HepG2 (cell line): ENCODE results near the gene CTSZ. TPM values are rescaled to one million over a fixed set of nuclear protein-coding genes. Genes with fewer than 3 reads are reported as not detected.
A peak's percentile ranks its signal among the peaks of the same experiment; 100 is the strongest.

ENCODE experiments used
- ELF1 ChIP-seq: sonication (generic); formaldehyde crosslinking; IDR thresholded peaks from 2 replicates; pipeline ENCODE4 v1.4.0; 2020; ENCODE audit warnings: missing genetic modification reagents
- ETV5 ChIP-seq: IDR thresholded peaks from 2 replicates; pipeline ENCODE4 v1.6.1; 2018; ENCODE audit warnings: missing biosample characterization, missing genetic modification reagents, inconsistent platforms, borderline replicate concordance
- HDAC2 ChIP-seq: sonication (generic); formaldehyde crosslinking; IDR thresholded peaks from 2 replicates; pipeline ENCODE4 v1.4.0; 2020; ENCODE audit warnings: missing genetic modification reagents
- HMG20A ChIP-seq: IDR thresholded peaks from 2 replicates; pipeline ENCODE4 v1.6.1; 2016; ENCODE audit warnings: borderline replicate concordance
- HMG20B ChIP-seq: conservative IDR thresholded peaks from 2 replicates; pipeline ENCODE4 v1.6.1; 2016; ENCODE audit warnings: missing genetic modification reagents, missing compliant biosample characterization
- HNF4A ChIP-seq: sonication (generic); formaldehyde crosslinking; IDR thresholded peaks from 2 replicates; pipeline ENCODE4 v1.4.0; 2020; ENCODE audit warnings: missing genetic modification reagents
- KDM5A ChIP-seq: fragments of 200-600 bp; sonication (generic); IDR thresholded peaks from 2 replicates; pipeline ENCODE4 v1.7.0; 2018; ENCODE audit warnings: antibody characterized with exemption, mild to moderate bottlenecking, low read length, borderline replicate concordance
- MIER3 ChIP-seq: IDR thresholded peaks from 2 replicates; pipeline ENCODE4 v1.6.1; 2016; ENCODE audit warnings: missing compliant biosample characterization, borderline replicate concordance
- NFATC3 ChIP-seq: sonication (generic); formaldehyde crosslinking; IDR thresholded peaks from 2 replicates; pipeline ENCODE4 v1.5.1; 2020; ENCODE audit warnings: mild to moderate bottlenecking, missing genetic modification reagents
- SNAPC2 ChIP-seq: sonication (generic); formaldehyde crosslinking; IDR thresholded peaks from 2 replicates; pipeline ENCODE4 v1.8.1; 2022; ENCODE audit warnings: mild to moderate bottlenecking, missing genetic modification reagents
- TBX3 ChIP-seq: fragments of 450-650 bp; IDR thresholded peaks from 2 replicates; pipeline ENCODE4 v1.6.1; 2017; ENCODE audit warnings: antibody characterized with exemption, mild to moderate bottlenecking, inconsistent platforms, borderline replicate concordance
- TFE3 ChIP-seq: IDR thresholded peaks from 2 replicates; pipeline ENCODE4 v1.6.1; 2016
- THAP11 ChIP-seq: IDR thresholded peaks from 2 replicates; pipeline ENCODE4 v1.6.1; 2016; ENCODE audit warnings: missing biosample characterization, missing genetic modification reagents
- ZNF33B ChIP-seq: sonication (generic); formaldehyde crosslinking; IDR thresholded peaks from 2 replicates; pipeline ENCODE4 v1.5.1; 2020; ENCODE audit warnings: mild to moderate bottlenecking, missing genetic modification reagents
- ZNF468 ChIP-seq: sonication (generic); formaldehyde crosslinking; IDR thresholded peaks from 2 replicates; pipeline ENCODE4 v1.8.0; 2022; ENCODE audit warnings: mild to moderate bottlenecking, moderate library complexity, missing genetic modification reagents
- ZNF572 ChIP-seq: sonication (generic); formaldehyde crosslinking; IDR thresholded peaks from 2 replicates; pipeline ENCODE4 v1.5.1; 2020; ENCODE audit warnings: mild to moderate bottlenecking, missing genetic modification reagents
- polyA plus RNA-seq, 8 experiments: library from polyadenylated mRNA; depleted of rRNA in 3 of 8; stranded (reverse) in 7 of 8; unstranded in 1 of 8; fragments of >200 nt; fragmentation: Illumina TruSeq in 4 of 8; extraction: Trizol in 4 of 8; gene quantifications; 2 replicates each; pipeline versions ENCODE4 v1.2.1 to v1.2.3, GENCODE V29; 2011 to 2016; ENCODE audit warnings: low read depth in 4 of 8, missing spikeins in 1 of 8, mixed read lengths in 1 of 8; ENCODE audit not compliant: insufficient read depth in 1 of 8
- total RNA-seq, 5 experiments: library from RNA; depleted of rRNA; stranded (reverse); fragments of >200 nt; fragmentation: Illumina TruSeq; extraction: Trizol; gene quantifications; 2 replicates each; pipeline ENCODE4 v1.2.3, GENCODE V29; 2016; ENCODE audit warnings: low read depth in 1 of 5
- TF ChIP-seq, protein P1 (sequence below): sonication (generic); formaldehyde crosslinking; IDR thresholded peaks from 2 replicates; pipeline ENCODE4 v1.4.0; 2020; ENCODE audit warnings: missing genetic modification reagents, borderline replicate concordance
- TF ChIP-seq, protein P2 (sequence below): sonication (generic); formaldehyde crosslinking; IDR thresholded peaks from 2 replicates; pipeline ENCODE4 v1.4.0; 2020; ENCODE audit warnings: missing genetic modification reagents
- TF ChIP-seq, protein P3 (sequence below): sonication (generic); IDR thresholded peaks from 2 replicates; pipeline ENCODE4 v1.6.1; 2016; ENCODE audit warnings: low read depth, borderline replicate concordance
- TF ChIP-seq, protein P4 (sequence below): sonication (generic); formaldehyde crosslinking; IDR thresholded peaks from 2 replicates; pipeline ENCODE4 v1.4.0; 2020; ENCODE audit warnings: missing genetic modification reagents, borderline replicate concordance

The CTSZ gene
- total and polyA plus RNA-seq, 2 of the 13 experiments (the other 11 are each of a cell fraction or from before 2014, with no cell fraction given), result 0.33 TPM; not detected in 1

GRCh38 chr20:59004763-59005522, 2.1 kb downstream of the CTSZ start (continued):
- TF ChIP-seq, protein P1, sequence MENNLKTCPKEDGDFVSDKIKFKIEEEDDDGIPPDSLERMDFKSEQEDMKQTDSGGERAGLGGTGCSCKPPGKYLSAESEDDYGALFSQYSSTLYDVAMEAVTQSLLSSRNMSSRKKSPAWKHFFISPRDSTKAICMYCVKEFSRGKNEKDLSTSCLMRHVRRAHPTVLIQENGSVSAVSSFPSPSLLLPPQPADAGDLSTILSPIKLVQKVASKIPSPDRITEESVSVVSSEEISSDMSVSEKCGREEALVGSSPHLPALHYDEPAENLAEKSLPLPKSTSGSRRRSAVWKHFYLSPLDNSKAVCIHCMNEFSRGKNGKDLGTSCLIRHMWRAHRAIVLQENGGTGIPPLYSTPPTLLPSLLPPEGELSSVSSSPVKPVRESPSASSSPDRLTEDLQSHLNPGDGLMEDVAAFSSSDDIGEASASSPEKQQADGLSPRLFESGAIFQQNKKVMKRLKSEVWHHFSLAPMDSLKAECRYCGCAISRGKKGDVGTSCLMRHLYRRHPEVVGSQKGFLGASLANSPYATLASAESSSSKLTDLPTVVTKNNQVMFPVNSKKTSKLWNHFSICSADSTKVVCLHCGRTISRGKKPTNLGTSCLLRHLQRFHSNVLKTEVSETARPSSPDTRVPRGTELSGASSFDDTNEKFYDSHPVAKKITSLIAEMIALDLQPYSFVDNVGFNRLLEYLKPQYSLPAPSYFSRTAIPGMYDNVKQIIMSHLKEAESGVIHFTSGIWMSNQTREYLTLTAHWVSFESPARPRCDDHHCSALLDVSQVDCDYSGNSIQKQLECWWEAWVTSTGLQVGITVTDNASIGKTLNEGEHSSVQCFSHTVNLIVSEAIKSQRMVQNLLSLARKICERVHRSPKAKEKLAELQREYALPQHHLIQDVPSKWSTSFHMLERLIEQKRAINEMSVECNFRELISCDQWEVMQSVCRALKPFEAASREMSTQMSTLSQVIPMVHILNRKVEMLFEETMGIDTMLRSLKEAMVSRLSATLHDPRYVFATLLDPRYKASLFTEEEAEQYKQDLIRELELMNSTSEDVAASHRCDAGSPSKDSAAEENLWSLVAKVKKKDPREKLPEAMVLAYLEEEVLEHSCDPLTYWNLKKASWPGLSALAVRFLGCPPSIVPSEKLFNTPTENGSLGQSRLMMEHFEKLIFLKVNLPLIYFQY (CRISPR knock-in tag), result peak; percentile 63; the same call in 1 of the 2 replicates
- TF ChIP-seq ZNF468 (no peak), THAP11 (no peak; the same call in 1 of the 2 replicates), HMG20A (CRISPR knock-in tag) (no peak), MIER3 (CRISPR knock-in tag) (0 out of 2 replicates have a peak, but pooled peaks have one; percentile 39), HDAC2 (CRISPR knock-in tag) (peak; percentile 52; the same call in 1 of the 2 replicates), HNF4A (CRISPR knock-in tag) (peak; percentile 51; the same call in 1 of the 2 replicates), NFATC3 (CRISPR knock-in tag) (peak; percentile 30; the same call in 1 of the 2 replicates), TBX3 (no peak), TFE3 (CRISPR knock-in tag) (peak; percentile 19; the same call in 1 of the 2 replicates), ZNF572 (CRISPR knock-in tag) (peak; percentile 99), ETV5 (CRISPR knock-in tag) (peak; percentile 52; the same call in 1 of the 2 replicates), KDM5A (no peak), ELF1 (CRISPR knock-in tag) (peak; percentile 60; the same call in 1 of the 2 replicates), ZNF33B (0 out of 2 replicates have a peak, but pooled peaks have one; percentile 10), SNAPC2 (CRISPR knock-in tag) (no peak), HMG20B (CRISPR knock-in tag) (peak; percentile 59)
- TF ChIP-seq, protein P2, sequence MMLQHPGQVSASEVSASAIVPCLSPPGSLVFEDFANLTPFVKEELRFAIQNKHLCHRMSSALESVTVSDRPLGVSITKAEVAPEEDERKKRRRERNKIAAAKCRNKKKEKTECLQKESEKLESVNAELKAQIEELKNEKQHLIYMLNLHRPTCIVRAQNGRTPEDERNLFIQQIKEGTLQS, result 0 out of 2 replicates have a peak, but pooled peaks have one; percentile 1
- TF ChIP-seq, protein P3, sequence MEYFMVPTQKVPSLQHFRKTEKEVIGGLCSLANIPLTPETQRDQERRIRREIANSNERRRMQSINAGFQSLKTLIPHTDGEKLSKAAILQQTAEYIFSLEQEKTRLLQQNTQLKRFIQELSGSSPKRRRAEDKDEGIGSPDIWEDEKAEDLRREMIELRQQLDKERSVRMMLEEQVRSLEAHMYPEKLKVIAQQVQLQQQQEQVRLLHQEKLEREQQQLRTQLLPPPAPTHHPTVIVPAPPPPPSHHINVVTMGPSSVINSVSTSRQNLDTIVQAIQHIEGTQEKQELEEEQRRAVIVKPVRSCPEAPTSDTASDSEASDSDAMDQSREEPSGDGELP, result peak; percentile 61; the same call in 1 of the 2 replicates
- TF ChIP-seq, protein P4, sequence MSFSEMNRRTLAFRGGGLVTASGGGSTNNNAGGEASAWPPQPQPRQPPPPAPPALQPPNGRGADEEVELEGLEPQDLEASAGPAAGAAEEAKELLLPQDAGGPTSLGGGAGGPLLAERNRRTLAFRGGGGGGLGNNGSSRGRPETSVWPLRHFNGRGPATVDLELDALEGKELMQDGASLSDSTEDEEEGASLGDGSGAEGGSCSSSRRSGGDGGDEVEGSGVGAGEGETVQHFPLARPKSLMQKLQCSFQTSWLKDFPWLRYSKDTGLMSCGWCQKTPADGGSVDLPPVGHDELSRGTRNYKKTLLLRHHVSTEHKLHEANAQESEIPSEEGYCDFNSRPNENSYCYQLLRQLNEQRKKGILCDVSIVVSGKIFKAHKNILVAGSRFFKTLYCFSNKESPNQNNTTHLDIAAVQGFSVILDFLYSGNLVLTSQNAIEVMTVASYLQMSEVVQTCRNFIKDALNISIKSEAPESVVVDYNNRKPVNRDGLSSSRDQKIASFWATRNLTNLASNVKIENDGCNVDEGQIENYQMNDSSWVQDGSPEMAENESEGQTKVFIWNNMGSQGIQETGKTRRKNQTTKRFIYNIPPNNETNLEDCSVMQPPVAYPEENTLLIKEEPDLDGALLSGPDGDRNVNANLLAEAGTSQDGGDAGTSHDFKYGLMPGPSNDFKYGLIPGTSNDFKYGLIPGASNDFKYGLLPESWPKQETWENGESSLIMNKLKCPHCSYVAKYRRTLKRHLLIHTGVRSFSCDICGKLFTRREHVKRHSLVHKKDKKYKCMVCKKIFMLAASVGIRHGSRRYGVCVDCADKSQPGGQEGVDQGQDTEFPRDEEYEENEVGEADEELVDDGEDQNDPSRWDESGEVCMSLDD, result peak; percentile 69; the same call in 1 of the 2 replicates
